Measurements from ENCODE around the gene TIGD2. TPM values are rescaled to one million over a fixed set of nuclear protein-coding genes. Genes with fewer than 3 reads are reported as not detected.

The TIGD2 gene
- total and polyA plus RNA-seq, 9 of the 15 experiments (the other 6 are each of a cell fraction or from before 2014, with no cell fraction given) = 3.6 to 15.0 (median 9.8) TPM

DNA sequence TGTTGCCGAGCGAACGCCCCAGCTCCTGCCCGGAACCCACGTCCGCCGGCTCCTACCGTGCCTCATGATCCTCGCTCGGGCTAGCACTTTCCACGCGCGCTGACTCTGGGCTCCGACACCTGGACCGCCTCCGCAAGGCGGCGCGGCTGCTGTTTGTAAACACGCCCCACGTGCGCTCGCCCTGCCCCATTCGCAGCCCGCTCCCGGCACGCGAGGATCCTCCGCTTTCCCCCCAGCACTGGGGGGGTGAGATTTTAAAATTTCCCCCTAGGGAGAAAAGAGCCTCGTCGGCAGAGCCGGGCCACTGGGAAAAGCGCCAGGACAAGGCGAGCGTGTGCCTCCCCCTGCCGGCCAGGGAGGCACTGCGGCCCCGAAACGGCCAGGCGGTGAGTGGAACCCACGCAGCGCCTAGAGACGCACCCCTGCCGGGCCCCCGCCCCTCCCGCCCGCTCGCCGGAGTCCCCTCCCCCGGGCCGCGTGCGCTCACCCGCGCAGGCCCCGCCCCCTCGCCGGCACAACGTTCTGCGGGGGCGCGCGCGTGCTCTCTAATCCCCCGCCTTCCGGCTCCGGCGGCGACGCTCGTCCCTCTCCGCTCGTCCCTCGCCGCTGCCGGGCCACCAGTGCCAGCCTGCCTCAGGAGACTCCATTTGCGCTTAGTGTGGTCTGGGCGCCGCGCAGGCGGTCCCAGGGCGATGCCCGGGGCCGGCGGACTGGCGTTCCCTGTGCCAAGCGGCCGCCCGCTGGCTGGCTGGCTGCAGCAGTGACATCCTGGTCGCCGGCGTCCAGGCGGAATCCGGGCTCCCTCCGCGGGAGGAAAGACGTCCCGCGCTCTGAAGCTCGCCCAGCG is at the start of gene TIGD2 (continued):
- TF ChIP-seq, protein P1, sequence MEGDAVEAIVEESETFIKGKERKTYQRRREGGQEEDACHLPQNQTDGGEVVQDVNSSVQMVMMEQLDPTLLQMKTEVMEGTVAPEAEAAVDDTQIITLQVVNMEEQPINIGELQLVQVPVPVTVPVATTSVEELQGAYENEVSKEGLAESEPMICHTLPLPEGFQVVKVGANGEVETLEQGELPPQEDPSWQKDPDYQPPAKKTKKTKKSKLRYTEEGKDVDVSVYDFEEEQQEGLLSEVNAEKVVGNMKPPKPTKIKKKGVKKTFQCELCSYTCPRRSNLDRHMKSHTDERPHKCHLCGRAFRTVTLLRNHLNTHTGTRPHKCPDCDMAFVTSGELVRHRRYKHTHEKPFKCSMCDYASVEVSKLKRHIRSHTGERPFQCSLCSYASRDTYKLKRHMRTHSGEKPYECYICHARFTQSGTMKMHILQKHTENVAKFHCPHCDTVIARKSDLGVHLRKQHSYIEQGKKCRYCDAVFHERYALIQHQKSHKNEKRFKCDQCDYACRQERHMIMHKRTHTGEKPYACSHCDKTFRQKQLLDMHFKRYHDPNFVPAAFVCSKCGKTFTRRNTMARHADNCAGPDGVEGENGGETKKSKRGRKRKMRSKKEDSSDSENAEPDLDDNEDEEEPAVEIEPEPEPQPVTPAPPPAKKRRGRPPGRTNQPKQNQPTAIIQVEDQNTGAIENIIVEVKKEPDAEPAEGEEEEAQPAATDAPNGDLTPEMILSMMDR (IDR thresholded peaks at IDR 0.05 in 2 of 3, conservative IDR thresholded peaks at IDR 0.05 in 1 of 3; ENCODE audit: insufficient read depth in 2 of 3, low read depth in 1 of 3, low read length in 3 of 3) = peak; percentile 74 to 82 (median 81)
- TF ChIP-seq DMBX1 (CRISPR knock-in tag; IDR thresholded peaks at IDR 0.05; ENCODE audit: borderline replicate concordance) (peak; percentile 27; the same call in 1 of the 2 replicates), SUPT5H (IDR thresholded peaks at IDR 0.05) (peak; percentile 91), ZNF133 (CRISPR knock-in tag; IDR thresholded peaks at IDR 0.05) (no peak), DIDO1 (tag; IDR thresholded peaks at IDR 0.05; ENCODE audit: low read depth) (0 out of 2 replicates have a peak, but pooled peaks have one; percentile 17), CBX1 (IDR thresholded peaks at IDR 0.05; ENCODE audit: low read depth) (peak; percentile 14), SRSF3 (IDR thresholded peaks at IDR 0.05; ENCODE audit: insufficient read depth, low read length) (no peak)
- TF ChIP-seq, protein P2, sequence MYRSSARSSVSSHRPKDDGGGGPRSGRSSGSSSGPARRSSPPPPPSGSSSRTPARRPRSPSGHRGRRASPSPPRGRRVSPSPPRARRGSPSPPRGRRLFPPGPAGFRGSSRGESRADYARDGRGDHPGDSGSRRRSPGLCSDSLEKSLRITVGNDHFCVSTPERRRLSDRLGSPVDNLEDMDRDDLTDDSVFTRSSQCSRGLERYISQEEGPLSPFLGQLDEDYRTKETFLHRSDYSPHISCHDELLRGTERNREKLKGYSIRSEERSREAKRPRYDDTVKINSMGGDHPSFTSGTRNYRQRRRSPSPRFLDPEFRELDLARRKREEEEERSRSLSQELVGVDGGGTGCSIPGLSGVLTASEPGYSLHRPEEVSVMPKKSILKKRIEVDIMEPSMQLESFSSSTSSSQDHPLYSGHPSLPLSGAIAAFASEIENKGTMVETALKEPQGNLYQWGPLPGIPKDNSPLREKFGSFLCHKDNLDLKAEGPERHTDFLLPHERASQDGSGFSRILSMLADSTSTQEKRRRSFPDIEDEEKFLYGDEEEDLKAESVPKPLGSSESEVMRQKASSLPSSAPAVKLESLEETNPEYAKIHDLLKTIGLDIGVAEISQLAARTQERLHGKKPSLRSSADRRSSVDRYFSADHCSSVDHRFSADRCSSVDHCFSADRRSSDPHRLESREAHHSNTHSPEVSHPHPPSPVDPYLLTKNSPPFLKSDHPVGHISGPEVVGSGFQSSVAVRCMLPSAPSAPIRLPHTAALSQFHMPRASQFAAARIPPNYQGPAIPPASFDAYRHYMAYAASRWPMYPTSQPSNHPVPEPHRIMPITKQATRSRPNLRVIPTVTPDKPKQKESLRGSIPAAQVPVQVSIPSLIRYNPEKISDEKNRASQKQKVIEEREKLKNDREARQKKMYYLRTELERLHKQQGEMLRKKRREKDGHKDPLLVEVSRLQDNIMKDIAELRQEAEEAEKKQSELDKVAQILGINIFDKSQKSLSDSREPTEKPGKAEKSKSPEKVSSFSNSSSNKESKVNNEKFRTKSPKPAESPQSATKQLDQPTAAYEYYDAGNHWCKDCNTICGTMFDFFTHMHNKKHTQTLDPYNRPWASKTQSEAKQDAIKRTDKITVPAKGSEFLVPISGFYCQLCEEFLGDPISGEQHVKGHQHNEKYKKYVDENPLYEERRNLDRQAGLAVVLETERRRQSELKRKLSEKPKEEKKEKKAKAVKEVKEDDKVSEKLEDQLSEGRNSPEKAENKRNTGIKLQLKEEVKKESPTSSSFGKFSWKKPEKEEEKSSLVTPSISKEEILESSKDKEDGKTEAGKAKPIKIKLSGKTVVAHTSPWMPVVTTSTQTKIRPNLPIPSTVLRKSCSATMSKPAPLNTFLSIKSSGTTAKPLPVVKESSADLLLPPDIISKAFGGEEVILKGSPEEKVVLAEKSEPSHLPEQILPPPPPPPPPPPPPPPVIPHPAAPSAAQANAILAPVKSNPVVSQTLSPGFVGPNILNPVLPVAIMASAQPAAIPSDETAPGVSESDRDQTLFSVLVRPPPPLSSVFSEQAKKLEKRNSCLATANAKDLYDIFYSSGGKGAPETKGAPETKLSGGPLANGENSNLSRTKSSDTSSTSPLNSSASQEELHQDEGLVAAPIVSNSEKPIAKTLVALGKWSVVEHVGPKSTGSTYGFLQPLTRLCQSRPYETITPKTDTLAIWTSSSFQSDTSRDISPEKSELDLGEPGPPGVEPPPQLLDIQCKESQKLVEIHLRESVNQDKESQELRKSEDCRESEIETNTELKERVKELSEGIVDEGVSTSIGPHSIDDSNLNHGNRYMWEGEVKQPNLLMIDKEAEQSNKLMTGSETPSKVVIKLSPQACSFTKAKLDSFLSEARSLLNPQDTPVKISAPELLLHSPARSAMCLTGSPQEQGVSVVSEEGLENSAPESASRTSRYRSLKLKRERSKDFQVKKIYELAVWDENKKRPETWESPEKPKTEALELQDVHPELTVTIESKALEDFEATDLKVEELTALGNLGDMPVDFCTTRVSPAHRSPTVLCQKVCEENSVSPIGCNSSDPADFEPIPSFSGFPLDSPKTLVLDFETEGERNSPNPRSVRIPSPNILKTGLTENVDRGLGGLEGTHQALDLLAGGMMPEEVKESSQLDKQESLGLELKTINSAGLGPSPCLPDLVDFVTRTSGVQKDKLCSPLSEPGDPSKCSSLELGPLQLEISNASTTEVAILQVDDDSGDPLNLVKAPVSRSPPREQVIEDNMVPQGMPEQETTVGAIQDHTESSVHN (IDR thresholded peaks at IDR 0.05; ENCODE audit: borderline replicate concordance in 1 of 2, low read depth in 1 of 2) = no peak
- TF ChIP-seq, protein P3, sequence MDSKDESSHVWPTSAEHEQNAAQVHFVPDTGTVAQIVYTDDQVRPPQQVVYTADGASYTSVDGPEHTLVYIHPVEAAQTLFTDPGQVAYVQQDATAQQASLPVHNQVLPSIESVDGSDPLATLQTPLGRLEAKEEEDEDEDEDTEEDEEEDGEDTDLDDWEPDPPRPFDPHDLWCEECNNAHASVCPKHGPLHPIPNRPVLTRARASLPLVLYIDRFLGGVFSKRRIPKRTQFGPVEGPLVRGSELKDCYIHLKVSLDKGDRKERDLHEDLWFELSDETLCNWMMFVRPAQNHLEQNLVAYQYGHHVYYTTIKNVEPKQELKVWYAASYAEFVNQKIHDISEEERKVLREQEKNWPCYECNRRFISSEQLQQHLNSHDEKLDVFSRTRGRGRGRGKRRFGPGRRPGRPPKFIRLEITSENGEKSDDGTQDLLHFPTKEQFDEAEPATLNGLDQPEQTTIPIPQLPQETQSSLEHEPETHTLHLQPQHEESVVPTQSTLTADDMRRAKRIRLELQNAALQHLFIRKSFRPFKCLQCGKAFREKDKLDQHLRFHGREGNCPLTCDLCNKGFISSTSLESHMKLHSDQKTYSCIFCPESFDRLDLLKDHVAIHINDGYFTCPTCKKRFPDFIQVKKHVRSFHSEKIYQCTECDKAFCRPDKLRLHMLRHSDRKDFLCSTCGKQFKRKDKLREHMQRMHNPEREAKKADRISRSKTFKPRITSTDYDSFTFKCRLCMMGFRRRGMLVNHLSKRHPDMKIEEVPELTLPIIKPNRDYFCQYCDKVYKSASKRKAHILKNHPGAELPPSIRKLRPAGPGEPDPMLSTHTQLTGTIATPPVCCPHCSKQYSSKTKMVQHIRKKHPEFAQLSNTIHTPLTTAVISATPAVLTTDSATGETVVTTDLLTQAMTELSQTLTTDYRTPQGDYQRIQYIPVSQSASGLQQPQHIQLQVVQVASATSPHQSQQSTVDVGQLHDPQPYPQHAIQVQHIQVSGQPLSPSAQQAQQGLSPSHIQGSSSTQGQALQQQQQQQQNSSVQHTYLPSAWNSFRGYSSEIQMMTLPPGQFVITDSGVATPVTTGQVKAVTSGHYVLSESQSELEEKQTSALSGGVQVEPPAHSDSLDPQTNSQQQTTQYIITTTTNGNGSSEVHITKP (IDR thresholded peaks at IDR 0.05; ENCODE audit: partially characterized antibody) = peak; percentile 18
- TF ChIP-seq, protein P4, sequence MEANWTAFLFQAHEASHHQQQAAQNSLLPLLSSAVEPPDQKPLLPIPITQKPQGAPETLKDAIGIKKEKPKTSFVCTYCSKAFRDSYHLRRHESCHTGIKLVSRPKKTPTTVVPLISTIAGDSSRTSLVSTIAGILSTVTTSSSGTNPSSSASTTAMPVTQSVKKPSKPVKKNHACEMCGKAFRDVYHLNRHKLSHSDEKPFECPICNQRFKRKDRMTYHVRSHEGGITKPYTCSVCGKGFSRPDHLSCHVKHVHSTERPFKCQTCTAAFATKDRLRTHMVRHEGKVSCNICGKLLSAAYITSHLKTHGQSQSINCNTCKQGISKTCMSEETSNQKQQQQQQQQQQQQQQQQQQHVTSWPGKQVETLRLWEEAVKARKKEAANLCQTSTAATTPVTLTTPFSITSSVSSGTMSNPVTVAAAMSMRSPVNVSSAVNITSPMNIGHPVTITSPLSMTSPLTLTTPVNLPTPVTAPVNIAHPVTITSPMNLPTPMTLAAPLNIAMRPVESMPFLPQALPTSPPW (CRISPR knock-in tag; IDR thresholded peaks at IDR 0.05) = peak; percentile 93
